GM21723 (cell line): ENCODE results near the gene CACNA1D.

Experiments used
- ATAC-seq: cut with Tn5 transposase; IDR thresholded peaks from one replicate; pipeline ENCODE4 v1.9.1; 2021; ENCODE audit warnings: mild to moderate bottlenecking, moderate library complexity; ENCODE audit not compliant: unreplicated experiment

Gene CACNA1D

DNA sequence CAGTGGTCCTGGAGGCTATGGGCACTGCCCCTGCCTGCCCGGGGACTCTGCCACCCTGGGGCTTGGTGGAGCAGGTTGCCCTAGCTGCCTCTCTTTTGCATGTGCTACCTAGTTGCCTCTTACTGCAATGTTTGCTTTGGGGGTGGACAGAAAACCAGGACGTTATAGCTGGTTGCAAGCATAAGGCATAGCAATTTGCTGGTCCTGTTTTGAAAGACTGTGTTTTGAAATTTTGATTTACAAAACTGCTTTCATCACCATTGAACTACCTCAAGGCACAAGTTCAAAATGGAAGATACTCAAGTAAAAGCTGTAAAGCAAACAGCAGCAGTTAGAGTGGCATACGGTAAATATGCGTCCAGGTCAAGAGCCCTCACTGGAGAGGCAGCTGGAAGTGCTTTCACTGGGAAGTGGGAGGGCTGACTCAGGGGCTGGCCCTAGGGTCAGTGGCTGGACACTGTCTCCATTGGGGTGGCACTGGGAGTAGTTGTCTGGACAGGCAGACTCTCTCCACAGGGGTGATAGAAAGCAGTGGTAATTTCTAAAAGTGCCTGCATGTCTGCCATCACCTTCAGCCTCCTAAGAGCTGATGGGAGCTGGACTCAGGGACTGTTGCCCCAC lies 213.7 kb downstream of the CACNA1D start:
- no peak for ATAC-seq

DNA sequence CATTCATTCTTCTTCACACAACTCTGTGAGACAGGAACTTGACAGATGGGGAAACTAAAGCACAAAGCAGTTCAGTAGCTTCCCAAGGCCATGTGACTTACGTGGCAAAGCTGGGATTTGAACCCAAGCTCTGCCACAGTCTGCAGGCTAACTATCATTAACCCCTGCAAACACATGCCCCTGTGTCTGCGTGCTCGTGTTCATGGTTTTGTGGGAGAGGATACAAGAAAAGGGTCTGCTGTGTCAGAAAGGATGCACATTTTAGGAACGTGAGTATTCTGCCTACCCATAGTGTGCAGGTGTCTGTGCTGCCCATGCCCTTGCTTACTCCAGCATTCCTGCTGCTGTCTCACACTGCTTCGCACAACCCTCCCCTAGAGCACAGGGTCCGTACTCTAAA lies 214.8 kb downstream of the CACNA1D start:
- no peak for ATAC-seq

DNA sequence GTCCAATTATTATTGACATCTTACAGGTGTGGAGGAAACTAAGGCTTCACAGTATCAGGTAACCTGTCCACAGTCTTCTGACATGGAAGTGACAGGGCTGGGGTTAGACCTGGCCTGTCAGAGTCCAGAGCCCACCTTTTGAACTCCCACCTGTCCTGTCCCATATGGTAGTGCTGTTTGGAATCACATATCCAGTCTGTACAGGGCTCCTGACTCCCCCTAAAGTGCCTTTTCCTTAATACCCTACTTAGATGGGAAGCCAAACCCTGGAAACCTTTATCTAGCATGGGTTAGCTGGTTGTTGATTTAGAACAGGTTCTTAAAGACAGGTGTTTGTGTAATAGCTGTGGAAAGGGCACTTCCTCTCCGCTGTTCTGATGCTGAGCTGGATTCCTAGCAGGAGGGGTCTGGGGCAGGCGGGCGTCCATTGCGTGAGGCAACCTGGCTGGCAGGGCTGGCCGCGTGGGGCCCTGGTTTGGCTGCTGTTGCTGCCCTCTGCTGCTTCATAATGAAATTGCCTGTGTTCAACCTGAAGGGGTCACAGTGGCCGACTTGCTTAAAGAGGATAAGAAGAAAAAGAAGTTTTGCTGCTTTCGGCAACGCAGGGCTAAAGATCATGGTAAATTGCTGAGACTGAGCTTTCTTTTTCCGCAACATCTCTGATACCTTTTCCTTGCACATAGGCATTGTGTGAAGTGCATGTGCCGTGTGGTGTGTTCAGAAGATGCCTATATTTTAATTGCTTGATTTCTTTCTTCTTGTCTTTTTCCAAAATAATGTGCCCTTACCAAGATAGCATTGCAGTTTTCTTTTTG lies 215.7 kb downstream of the CACNA1D start:
- peak; percentile 72 for ATAC-seq

DNA sequence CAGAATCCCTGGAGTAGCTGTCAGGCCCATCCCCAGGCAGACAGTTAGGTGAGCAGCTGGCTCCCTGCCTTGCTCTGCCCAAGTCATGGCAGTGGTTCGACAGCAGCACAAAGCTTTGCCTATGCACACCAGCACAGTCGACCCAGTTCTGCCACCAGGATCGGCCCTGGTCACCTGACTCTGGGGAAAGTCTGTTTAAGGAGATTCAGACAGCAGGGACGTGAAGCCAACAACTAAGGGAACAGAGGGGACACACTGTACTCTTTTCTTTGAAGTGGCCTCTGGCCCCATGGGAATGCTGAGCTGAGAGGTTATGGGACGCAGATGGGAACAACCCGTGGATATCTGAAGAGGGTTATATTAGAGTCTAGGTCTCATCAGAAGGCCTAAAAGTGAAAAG lies 217.0 kb downstream of the CACNA1D start:
- no peak for ATAC-seq

DNA sequence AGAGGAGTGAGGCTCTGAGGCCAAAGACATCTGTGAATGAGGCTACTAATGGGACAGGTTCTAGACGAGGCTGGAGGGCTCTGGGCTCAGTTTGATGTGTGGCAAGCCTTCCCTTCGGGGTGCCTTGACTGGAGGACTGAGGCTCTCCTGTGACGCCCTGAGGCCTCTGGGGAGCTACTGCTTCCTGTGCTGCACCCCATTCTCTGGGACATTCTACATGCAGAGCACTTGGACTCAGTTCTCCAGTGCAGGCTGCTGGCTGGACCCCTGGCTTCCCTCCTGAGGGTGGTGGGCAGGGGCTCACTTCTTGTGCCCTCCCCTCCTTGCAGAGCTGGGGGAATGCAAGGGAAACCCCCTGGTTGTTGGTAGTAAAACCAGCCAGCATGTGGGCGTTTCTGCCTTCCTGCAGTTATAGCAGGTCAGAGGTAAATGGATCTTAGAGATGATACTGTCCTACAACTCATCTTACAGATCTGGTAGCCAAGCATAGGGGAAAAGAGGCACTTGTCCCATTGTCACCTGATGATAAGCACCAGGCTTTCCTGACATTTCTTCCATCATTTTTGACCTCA lies 218.5 kb downstream of the CACNA1D start:
- no peak for ATAC-seq

DNA sequence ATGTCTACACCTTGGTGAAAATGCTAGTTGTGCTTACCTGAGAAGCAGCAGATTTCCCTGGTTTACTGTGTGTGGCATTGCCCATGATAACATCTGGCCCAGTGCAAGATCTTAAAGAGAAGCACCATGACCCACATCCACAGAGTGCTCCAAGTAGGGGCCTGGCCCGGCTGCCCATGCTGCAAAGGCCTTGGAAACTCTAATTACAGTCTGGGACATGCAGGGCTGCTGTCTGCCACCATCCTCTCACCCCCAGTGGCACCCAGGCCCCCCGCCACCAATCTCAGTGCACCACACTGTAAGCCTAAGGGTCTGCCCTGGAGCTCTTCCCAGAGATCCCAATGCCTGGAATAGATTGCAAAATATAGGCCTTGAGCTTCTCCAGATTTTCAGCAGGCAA lies 219.2 kb downstream of the CACNA1D start:
- no peak for ATAC-seq

DNA sequence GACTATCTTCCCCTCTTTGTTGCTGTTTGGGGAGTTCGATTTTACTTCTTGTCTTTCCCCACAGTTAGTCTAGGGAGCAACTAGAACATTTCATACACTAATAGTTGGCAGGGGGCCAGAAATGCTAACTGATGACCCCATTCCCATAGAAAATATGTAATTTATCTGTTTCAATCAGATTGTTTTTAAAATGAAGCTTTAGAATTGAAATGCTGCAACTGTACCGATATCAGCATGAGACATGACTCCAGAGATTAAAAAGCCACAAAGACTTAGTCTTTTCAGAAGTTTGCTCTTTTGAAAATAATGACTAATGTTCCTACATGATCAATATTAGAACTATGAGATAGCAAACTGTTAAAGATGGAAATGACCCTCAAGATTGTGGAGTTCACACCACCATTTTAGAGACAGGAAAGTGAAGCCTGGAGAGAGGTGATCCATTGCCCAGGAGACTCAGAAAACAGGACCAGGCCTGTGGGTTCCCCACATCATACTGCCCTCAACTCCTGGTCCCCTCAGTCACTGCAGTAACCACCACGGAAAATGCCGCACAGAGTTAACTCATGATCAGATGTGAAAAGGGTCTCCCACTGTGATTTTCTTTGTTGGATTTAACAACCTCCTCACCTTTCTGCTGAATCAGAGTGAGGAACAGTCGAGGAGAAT lies 221.5 kb downstream of the CACNA1D start:
- no peak for ATAC-seq

DNA sequence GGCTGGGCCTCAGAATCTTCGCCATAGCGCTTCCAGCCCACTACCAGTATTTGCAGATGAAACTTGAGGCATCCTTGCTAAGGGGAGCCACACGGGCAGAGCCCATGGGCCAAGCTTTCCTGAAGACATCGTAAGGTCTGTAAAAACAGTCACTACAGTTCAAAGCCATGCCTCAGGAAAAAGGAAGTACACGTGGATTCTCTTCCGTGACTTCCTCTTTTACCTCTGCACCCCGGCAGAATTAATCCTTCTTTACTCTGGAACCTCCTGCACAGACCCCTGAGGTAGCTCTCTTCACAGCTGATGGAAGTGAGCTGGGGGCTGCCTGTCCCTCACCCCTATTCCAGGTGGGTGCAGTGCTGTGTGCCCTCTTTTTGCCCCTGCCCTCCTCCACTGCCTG lies 222.6 kb downstream of the CACNA1D start:
- no peak for ATAC-seq

DNA sequence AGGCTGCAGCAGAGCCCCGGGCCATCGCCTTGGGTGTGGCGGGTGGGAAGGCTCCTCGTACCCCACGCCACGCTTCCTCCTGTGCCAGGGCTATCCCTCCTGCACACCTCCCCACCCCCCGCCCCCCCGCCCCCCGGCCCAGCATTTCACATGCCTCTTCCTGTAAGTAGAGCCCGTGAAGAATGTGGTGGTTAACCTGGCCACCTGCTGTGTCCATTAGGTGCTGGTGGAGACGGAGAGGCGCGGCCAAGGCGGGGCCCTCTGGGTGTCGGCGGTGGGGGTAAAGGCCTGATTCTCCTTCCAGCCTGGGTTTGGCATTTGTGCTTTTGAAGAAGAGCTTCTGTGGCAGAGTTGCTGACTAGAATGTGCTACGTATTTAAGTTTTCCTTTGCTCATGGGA lies 224.1 kb downstream of the CACNA1D start:
- no peak for ATAC-seq

DNA sequence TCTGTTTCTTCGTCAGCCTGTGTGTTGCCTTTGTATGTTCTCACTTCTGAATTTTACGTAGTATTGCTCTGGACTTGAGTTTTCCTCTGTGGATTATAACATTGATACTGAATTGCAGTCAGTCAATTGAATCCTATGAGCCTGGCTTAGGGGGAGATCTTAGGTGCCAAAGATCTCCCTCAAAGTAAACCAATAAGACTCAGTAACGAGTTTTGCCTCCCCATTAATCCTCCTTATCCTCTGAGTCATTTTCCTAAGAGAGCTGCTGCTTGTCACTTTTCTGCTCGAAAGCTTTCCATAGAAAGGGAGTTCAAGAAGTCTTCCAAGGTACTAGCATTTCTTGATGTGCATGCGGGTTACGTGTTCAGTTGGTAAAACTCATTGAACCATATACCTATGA lies 225.4 kb downstream of the CACNA1D start:
- ATAC-seq, result no peak

DNA sequence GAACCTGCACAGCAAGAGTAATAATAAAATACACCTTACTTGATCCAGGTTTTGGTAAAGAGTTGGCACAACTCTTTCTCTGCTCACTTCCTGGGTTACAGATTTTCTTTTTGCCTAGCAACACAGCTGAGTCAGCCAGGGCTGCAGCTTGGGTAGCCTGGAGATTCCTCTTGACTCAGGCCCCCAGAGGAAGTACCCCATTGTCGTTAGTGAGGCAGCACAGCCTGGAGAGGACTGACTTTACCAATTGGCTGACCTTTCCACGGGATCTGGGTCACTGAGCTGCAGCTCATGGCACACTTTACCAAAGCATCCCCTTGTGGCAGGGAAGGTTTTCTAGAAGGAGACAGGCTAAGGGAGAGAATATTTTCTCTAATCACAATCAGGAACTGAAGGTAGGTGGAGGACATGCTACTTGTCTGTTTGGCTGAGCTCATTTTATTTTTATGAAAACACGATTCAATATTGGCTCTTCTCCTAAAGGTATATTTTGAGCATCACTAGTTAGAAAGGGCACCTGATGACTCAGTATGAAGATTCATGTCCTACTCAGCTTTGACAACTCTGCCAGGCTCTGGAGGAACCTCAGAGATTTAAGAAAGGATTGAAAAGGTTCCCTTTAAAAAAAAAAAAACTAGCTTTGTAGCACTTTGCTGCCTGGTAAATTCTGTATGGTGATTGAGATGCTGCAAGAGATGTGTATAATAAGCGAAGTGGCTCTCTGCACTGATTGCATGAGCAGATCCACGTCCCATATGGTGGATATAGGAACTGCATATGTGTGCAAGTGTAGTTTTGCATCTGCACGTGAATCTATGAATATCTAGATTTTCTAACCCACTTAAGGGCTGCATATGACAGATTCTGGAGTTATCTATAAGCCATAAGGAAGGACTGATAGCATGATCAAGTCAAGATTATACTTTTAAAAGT lies 227.0 kb downstream of the CACNA1D start:
- no peak for ATAC-seq

DNA sequence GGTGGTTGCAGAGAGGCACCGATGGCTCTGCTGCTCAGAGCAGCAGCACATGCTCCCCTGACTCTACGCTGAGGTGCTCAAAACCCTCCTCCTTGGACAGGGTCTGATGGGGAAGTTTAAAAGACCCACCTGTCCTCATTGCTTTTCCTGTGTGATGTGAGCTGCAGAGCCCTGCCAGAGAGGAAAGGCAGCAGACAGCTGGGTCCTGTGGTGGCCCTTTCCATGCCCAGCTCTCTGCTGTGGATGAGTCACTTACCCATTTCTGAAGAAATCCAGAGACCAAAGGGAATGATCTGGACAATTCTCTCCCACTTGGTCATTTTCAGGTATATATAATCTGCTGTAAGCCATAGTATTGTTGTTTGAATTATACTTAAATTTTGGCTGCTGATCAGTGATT lies 230.2 kb downstream of the CACNA1D start:
- no peak for ATAC-seq

DNA sequence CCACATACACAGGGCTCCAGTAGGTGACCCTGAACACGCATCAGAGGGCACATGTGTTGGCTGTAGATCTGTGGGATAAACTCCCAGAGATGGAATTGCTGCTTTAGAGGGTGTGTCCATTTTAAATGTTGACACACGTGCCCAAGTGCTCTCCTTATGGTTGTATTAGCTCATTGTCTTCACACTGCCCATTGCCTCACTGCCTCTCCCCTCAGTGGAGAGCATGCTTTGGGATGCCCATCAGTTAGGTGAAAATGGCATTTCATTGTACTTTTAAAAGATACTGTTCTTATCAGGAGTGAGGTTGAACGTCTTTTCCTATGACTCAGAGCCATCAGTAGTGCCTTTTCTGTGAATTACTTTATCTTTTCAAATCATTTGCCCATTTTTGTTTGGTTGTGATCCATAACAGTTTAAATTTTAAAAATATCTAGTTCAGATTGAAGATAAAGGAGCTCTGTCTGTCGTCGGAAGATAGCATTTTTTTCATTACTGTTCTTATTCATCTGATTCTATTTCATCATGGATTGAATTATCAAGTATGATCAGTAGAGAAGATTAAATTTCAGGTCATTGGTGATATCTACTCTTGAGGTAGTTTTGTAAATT lies 231.1 kb downstream of the CACNA1D start:
- ATAC-seq, result no peak

DNA sequence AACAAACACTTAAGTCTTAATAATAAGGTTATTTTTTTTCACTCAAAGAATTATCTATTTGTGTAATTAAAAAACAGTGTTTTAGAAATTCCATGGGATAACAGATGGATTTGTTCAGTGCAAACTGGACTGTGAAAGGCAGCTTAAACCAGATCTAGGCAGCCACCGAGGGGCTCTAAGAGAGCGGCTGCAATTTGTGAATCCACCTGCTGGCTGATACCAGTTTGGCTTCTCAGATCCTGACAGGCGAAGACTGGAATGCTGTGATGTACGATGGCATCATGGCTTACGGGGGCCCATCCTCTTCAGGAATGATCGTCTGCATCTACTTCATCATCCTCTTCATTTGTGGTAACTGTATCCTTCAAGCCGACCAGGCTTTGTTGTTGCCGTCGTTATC lies 232.2 kb downstream of the CACNA1D start:
- no peak for ATAC-seq

DNA sequence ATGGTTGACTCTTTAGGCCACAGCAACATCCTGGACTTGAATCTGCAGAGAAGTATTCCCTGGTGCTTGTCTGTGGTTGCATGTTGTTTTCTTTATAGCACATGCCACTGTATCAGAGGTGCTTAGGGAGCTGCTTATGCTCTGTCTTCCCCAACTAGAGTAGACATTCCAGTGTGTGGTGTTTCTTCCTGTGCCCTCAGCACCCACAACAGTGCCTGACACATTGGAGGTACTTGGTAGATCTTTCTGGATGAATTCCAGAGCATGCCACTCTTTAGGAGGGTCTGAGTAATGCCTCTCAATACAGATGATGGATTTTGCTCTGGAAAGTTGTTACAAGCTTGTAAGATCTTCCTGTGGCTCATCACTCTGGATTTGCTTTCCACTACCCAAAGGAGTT lies 234.2 kb downstream of the CACNA1D start:
- no peak for ATAC-seq

DNA sequence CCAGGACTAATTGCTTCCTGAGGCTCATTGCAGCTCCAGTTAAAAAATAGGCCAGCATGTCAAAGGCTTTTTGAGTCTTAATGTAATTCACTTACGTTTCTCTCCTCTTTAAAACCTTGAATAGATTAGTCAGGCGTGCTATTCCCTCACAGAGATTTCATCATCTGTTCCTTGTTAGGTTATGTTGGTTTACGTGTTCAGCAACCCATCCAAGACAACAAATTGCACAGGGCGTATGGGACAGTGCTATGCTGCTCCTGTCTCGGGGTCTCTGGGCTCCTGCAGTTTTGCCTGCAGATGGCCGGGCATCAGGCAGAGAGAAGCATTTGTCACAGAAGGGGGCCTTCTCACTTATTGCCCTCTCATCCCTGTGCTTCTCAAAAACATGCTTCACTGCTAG lies 234.7 kb downstream of the CACNA1D start:
- ATAC-seq, result no peak

DNA sequence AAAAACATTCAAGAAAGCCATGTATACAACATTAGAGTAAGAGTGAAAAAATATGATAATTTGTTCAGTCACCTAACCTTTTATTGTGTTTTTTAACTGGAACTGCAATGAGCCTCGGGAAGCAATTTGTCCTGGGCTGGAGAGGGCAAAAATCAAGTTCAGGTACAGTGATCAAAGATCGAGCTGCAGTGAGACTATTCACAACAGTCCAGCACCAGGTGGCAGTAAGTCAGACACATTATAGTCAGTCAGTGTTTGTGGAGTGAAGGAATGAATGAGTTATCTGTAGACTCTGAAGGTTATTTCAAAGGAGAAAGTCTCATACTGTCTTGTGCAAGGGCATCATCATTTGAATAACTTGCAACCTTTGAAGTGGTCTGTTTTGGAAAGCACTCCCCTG lies 235.2 kb downstream of the CACNA1D start:
- ATAC-seq, result no peak

DNA sequence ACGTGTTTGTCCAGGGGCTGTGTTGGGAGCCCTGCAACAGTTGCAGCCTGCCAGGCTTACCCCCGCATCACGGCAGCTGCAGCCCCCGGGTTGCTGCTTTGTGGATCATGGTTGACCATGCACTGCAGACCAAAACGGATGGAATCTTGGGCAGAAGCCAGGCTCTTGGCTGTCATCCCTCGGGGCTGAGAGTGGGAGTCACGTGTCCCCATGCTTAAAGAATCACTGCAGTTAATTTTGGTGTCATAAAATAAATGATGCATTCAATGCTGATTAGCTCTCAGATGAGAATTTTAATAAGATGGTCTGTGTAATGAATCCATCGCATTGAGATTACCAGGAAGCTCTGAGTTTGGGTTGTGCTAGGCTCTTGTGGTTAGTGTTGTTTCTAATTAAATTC lies 236.2 kb downstream of the CACNA1D start:
- ATAC-seq, result no peak

DNA sequence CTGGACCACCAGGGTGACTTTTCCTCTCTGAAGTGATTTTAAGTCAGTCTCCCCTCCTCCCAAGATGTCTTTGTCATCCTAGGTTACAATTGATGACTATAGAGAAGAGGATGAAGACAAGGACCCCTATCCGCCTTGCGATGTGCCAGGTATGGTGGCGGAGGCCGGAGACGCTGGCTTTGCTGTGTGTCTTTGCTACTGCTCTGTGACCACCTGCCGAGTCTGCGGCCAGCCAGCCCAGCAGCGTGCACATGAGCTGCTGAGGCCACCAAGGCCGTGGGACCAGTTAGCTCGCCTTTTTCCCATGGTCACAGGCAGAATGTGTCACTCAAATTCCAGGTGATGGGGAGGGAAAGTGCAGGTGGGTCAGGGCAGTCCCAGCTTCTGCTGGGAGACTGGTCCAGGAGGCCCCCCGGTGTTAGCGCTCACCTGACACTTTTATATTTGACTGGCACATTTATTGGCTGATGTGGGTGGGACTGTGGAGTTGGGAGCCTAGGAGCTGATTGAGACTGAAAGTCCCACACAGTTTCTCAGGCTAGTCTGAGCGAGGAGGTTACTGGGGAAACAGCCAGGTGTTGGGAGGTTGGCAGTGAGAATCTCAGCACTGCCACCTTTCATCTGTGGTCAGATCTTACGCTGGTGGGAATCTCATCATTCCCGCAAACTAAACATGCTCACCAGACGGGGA lies 237.7 kb downstream of the CACNA1D start:
- ATAC-seq, result no peak

DNA sequence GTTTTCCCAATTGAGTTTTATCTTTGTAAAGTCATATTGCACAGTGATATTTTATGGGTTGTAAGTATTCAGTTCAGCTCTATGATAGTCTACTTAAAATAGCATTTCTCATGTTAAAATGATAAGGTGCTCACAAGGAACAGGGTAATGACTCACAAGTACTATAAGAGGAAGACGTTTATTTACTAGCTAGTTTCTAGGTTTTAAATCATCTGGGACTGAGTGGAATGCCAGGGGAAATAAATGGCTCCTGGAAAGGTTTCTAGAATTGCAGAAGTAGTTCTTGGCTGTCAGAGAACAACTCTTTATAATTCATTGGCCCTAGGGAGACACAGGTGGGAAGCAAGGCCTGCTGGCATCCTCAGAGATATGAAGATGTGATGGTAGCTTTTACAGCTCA lies 239.0 kb downstream of the CACNA1D start:
- no peak for ATAC-seq
